ENCODE data around the gene RFFL. TPM values are rescaled to one million over a fixed set of nuclear protein-coding genes. Genes with fewer than 3 reads are reported as not detected.

Gene RFFL
- total RNA-seq, 1 donor from 2014 or later, result 27.6 TPM

DNA sequence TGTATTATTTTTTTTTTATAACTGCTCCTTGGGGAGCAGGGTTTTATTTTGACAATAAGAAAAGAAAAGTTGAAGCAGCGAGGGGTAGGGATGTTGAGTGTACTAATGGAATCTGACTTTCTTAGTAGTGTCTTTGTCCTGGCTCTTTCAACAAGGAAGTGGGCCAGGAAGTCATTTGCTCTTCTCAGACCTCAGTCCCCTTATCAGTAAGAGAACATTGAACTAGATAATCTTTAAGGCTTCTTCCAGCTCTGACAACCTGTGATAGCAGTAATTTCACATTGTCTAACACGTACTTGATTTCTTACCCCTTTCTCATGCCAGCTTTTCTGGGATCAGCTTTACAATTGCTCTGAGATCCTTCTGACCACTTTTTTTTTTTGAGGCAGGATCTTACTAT lies 74.9 kb downstream of the RFFL start:
- intact Hi-C loops (cut with DNase I), result no loop called here
- Histone ChIP-seq H3K9me3 (no peaks in the 10 kb centered on the region), H3K36me3 (peaks cover 70% of the 10 kb centered on the region), H3K27me3 (ENCODE audit: low read depth) (no peaks in the 10 kb centered on the region), H3K4me1 (peaks cover 10% of the 10 kb centered on the region), H3K27ac (no peak overlapping the region), H3K4me3 (no peak overlapping the region)
- DNase-seq, result no peak
- TF ChIP-seq, protein P1, sequence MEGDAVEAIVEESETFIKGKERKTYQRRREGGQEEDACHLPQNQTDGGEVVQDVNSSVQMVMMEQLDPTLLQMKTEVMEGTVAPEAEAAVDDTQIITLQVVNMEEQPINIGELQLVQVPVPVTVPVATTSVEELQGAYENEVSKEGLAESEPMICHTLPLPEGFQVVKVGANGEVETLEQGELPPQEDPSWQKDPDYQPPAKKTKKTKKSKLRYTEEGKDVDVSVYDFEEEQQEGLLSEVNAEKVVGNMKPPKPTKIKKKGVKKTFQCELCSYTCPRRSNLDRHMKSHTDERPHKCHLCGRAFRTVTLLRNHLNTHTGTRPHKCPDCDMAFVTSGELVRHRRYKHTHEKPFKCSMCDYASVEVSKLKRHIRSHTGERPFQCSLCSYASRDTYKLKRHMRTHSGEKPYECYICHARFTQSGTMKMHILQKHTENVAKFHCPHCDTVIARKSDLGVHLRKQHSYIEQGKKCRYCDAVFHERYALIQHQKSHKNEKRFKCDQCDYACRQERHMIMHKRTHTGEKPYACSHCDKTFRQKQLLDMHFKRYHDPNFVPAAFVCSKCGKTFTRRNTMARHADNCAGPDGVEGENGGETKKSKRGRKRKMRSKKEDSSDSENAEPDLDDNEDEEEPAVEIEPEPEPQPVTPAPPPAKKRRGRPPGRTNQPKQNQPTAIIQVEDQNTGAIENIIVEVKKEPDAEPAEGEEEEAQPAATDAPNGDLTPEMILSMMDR (IDR thresholded peaks at IDR 0.05), result no peak
- no peak for ATAC-seq

DNA sequence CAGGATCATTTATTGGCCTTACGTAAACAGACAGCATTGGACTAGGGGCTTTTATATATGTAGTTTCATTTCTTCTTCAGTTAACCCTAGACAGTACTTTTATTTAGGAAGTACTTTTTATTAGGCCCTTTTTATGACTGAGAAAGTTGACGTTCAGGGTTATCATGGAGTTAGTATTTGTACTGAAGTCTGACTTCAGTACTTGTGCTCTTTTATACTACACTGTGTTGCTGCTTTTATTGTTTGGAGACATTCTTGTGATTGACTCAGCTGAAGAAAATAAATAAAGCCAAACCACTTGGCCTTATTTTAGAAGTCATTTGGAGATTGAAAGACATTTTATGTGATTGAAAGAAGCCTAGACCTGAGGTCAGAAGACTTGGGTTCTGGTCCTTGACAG lies 76.3 kb downstream of the RFFL start:
- Histone ChIP-seq H3K9me3 (no peaks in the 10 kb centered on the region), H3K4me1 (peaks cover 13% of the 10 kb centered on the region), H3K27ac (no peak overlapping the region), H3K36me3 (peaks cover 56% of the 10 kb centered on the region), H3K4me3 (no peak overlapping the region), H3K27me3 (ENCODE audit: low read depth) (no peaks in the 10 kb centered on the region)
- TF ChIP-seq, protein P1 (IDR thresholded peaks at IDR 0.05), result no peak
- DNase-seq (no peak), ATAC-seq (peak in 1 of 2 donors; percentile 32)
- intact Hi-C loops (cut with DNase I), result no loop called here

DNA sequence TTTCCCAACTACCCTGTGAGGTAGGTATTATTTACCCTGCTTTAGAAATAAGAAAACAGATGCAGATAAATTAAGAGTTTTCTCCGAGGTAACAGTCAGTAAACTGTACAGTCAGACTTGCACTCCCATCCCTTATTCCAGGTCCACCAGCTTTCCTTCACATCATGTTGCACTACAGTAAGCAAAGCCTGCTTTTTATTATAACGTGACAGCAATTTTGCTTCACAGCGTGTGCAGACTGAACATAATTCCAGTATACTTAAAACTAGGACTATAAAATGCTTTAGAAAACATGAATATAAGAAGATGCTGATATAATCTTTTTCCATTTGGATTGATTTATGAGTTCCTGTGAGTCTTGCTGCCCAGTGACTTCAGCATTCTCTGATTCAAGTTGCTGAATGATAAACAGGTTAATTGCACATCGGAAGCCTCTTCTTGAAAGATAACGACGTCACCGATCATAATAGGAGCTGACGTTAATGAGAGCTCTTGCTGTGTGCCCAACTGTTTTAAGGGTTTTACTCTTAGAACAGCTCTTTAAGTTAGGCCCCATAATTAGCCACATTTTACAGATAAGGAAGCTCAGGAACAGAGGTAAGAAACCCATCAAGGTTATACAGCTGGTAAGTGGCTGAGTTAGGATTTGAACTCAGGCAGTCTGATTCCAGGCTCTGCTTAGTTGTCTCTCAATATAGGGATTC lies 81.8 kb downstream of the RFFL start:
- peaks cover 23% of the 10 kb centered on the region for H3K4me1 ChIP-seq
- intact Hi-C loops (cut with DNase I), result no loop called here
- H3K9me3 ChIP-seq, result no peaks in the 10 kb centered on the region
- peak overlapping the region; percentile 77 for H3K4me3 ChIP-seq
- TF ChIP-seq, protein P1 (IDR thresholded peaks at IDR 0.05), result no peak
- DNase-seq (no peak), ATAC-seq (no peak)
- peaks cover 11% of the 10 kb centered on the region for H3K36me3 ChIP-seq
- H3K27ac ChIP-seq, result peak overlapping the region; percentile 99
- no peaks in the 10 kb centered on the region for H3K27me3 ChIP-seq (ENCODE audit: low read depth)

DNA sequence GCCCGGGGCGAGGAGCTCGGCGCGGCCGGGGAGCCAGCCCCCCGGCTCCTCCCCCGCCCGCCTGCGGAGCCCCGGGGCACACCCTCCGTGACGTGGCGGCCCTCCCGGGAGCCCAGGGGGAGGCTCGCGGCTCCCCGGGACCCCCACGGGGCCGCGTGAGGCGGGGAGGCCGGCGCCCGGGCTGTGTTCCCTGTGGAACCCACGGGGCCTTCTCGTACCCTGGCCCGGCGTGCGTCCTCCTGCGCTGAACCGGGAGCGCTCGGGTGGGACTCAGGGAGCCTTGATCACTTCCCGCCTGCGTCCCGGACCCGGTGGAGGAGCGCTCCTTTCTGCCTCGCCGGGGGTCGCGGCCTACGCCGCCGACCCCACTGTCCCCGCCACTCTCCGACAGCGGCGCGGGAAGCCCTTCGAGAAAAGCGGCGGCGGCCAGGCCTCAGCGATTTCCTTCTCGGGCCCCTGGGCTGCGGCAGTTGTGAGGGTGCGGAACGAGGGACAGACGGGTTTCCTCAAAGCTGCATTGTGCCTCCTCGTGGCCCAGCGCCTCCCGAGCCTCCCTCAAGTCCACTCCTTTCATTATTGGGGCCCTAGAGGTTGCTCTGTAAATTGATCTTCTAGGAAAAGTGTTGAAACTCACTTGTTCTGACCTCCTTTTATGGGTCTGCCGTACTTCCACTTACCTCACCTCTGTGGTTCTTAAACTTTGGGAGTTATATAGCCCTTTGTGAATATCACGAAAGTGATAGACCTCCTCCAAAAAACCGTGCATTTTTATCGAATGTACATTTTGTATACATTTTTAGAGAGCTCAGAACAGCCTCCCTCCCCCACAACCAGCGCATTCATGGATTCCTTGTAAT lies 82.6 kb downstream of the RFFL start:
- peak; percentile 97 for ATAC-seq

DNA sequence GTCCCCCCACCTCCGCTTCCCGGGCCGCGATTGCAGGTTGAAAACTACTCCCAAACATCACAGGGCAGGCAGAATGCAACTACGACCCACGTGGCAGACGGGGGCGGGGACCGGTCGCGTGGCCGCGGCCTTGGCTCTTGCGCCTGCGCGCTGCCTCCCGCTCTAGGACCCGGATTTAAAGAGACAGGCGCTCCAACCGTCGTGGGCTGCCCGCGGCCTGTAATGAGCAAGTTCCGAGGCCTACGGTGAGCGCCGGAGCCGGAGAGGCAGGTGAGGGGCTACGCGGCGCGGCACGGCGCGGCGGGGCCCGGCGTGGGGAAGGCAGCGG lies 83.2 kb downstream of the RFFL start, which contains the start of gene LIG3:
Gene LIG3 (plus strand): TSS at position 160 of the 328 bp plus-strand sequence. CDS start 2,494 bp downstream, outside the sequence.
- Histone ChIP-seq H3K36me3 (no peaks in the 10 kb centered on the region), H3K9me3 (no peaks in the 10 kb centered on the region), H3K4me3 (peak within 1 kb of the TSS; percentile 77), H3K4me1 (peaks cover 23% of the 10 kb centered on the region), H3K27ac (peak within 1 kb of the TSS; percentile 99), H3K27me3 (ENCODE audit: low read depth) (no peaks in the 10 kb centered on the region)
- peak; percentile 96 for DNase-seq
- ATAC-seq, result peak; percentile 94
- TF ChIP-seq, protein P1 (IDR thresholded peaks at IDR 0.05), result no peak
- intact Hi-C loops (cut with DNase I), result no loop called here

More for the DNA sequence above, 82.6 kb downstream of the RFFL start:
- Histone ChIP-seq H3K9me3 (no peaks in the 10 kb centered on the region), H3K36me3 (peaks cover 4% of the 10 kb centered on the region), H3K27ac (peak overlapping the region; percentile 99), H3K4me3 (peak overlapping the region; percentile 77), H3K27me3 (ENCODE audit: low read depth) (no peaks in the 10 kb centered on the region), H3K4me1 (peaks cover 23% of the 10 kb centered on the region)
- intact Hi-C loops (cut with DNase I), result no loop called here
- TF ChIP-seq, protein P1 (IDR thresholded peaks at IDR 0.05), result peak; percentile 49
- DNase-seq, result peak; percentile 88

All from lower lobe of right lung (tissue), 2 donors.